Measurements from ENCODE around the gene LRIT1. TPM values are rescaled to one million over a fixed set of nuclear protein-coding genes. Genes with fewer than 3 reads are reported as not detected.

Gene LRIT1
- total RNA-seq, 1 donor from 2014 or later, result 0.13 TPM

GRCh38 chr10:84225427-84226173 is 15.7 kb downstream of the LRIT1 start, which contains the start of gene LRIT2:
TSS of gene LRIT2 (minus strand) at chr10:84225544. CDS start at chr10:84225520, 24 bp downstream.
- no peak for DNase-seq
- intact Hi-C loops (cut with DNase I), result no loop called here
- no peak for ATAC-seq (ENCODE audit: poor library complexity)

GRCh38 chr10:84224411-84225028 is 16.8 kb downstream of the LRIT1 start:
- DNase-seq (no peak), ATAC-seq (ENCODE audit: poor library complexity) (no peak)
- intact Hi-C loops (cut with DNase I), result no loop called here

- DNase-seq, result no peak
- ATAC-seq (ENCODE audit: poor library complexity), result no peak
- intact Hi-C loops (cut with DNase I), result no loop called here
Measured at GRCh38 chr10:84221916-84222315, 19.4 kb downstream of the LRIT1 start.

GRCh38 chr10:84217746-84218145 is 23.6 kb downstream of the LRIT1 start:
- intact Hi-C loops (cut with DNase I), result no loop called here

GRCh38 chr10:84216834-84217233 is 24.5 kb downstream of the LRIT1 start:
- DNase-seq, result no peak
- no peak for ATAC-seq (ENCODE audit: poor library complexity)
- intact Hi-C loops (cut with DNase I), result no loop called here

More at GRCh38 chr10:84217746-84218145, 23.6 kb downstream of the LRIT1 start:
- DNase-seq, result no peak
- ATAC-seq (ENCODE audit: poor library complexity), result no peak

- DNase-seq (no peak), ATAC-seq (ENCODE audit: poor library complexity) (peak; percentile 48)
- intact Hi-C loops (cut with DNase I), result no loop called here
Measured at GRCh38 chr10:84214612-84215235, 26.6 kb downstream of the LRIT1 start.

- intact Hi-C loops (cut with DNase I), result no loop called here
- no peak for ATAC-seq (ENCODE audit: poor library complexity)
- no peak for DNase-seq
Measured at GRCh38 chr10:84214046-84214572, 27.2 kb downstream of the LRIT1 start.

- no peak for ATAC-seq (ENCODE audit: poor library complexity)
- DNase-seq, result no peak
- intact Hi-C loops (cut with DNase I), result no loop called here
Measured at GRCh38 chr10:84213076-84213475, 28.3 kb downstream of the LRIT1 start.

GRCh38 chr10:84212014-84212413 is 29.3 kb downstream of the LRIT1 start:
- intact Hi-C loops (cut with DNase I), result no loop called here
- ATAC-seq (ENCODE audit: poor library complexity), result no peak
- DNase-seq, result no peak

- no peak for ATAC-seq (ENCODE audit: poor library complexity)
- DNase-seq, result no peak
- intact Hi-C loops (cut with DNase I), result no loop called here
Measured at GRCh38 chr10:84211566-84211965, 29.8 kb downstream of the LRIT1 start.

- no peak for DNase-seq
- ATAC-seq (ENCODE audit: poor library complexity), result no peak
- intact Hi-C loops (cut with DNase I), result no loop called here
Measured at GRCh38 chr10:84208023-84208422, 33.3 kb downstream of the LRIT1 start.

- DNase-seq (no peak), ATAC-seq (ENCODE audit: poor library complexity) (no peak)
- intact Hi-C loops (cut with DNase I), result loop anchor here (2.0 kb wide), 1 partner anchor 57 kb away; no protein-coding TSS in a partner anchor
Measured at GRCh38 chr10:84205853-84206525, 35.4 kb downstream of the LRIT1 start.

- ATAC-seq (ENCODE audit: poor library complexity) (peak; percentile 82), DNase-seq (peak; percentile 67)
- intact Hi-C loops (cut with DNase I), result loop anchor here (2.0 kb wide), 1 partner anchor 56 kb away; no protein-coding TSS in a partner anchor
Measured at GRCh38 chr10:84205049-84205852, 36.1 kb downstream of the LRIT1 start.

GRCh38 chr10:84204610-84205009 is 36.7 kb downstream of the LRIT1 start:
- intact Hi-C loops (cut with DNase I), result loop anchor here (2.0 kb wide), 1 partner anchor 56 kb away; no protein-coding TSS in a partner anchor
- DNase-seq, result no peak
- no peak for ATAC-seq (ENCODE audit: poor library complexity)

- DNase-seq (no peak), ATAC-seq (ENCODE audit: poor library complexity) (no peak)
- intact Hi-C loops (cut with DNase I), result loop anchor here (2.0 kb wide), 1 partner anchor 55 kb away; no protein-coding TSS in a partner anchor
Measured at GRCh38 chr10:84204122-84204521, 37.2 kb downstream of the LRIT1 start.

- ATAC-seq (ENCODE audit: poor library complexity) (no peak), DNase-seq (no peak)
- intact Hi-C loops (cut with DNase I), result no loop called here
Measured at GRCh38 chr10:84202349-84202748, 39.0 kb downstream of the LRIT1 start.

GRCh38 chr10:84201682-84202081 is 39.7 kb downstream of the LRIT1 start:
- ATAC-seq (ENCODE audit: poor library complexity) (no peak), DNase-seq (no peak)
- intact Hi-C loops (cut with DNase I), result no loop called here

- ATAC-seq (ENCODE audit: poor library complexity) (no peak), DNase-seq (no peak)
- intact Hi-C loops (cut with DNase I), result no loop called here
Measured at GRCh38 chr10:84201244-84201606, 40.1 kb downstream of the LRIT1 start.

Data from Right ventricle myocardium superior (tissue), 1 donor.